ENCODE measurements around the gene PDILT.

GRCh38 chr16:20321671-20322070 lies 82.9 kb downstream of the PDILT start:
- TF ChIP-seq EZH2 (IDR thresholded peaks at IDR 0.05) = no peak
- no peak for TF ChIP-seq POLR2AphosphoS5 (IDR thresholded peaks at IDR 0.05; ENCODE audit: borderline replicate concordance, low read depth, low read length)

Measured in SK-N-MC (cell line).